Nephron (organoid): ENCODE measurements around the gene EXOC6.
A peak's percentile ranks its signal among the peaks of the same experiment; 100 is the strongest.

Experiments used
- H3K27ac Mint-ChIP-seq, 3 experiments: 2 replicates each; pipeline ENCODE4 v1.8.0; 2020; ENCODE audit warnings: mixed read lengths in 3 of 3, mild to moderate bottlenecking in 2 of 3, moderate library complexity in 1 of 3
- H3K27me3 Mint-ChIP-seq: 2 replicates; pipeline ENCODE4 v1.8.0; 2021; ENCODE audit warnings: low read depth, mild to moderate bottlenecking, moderate library complexity, mixed read lengths
- H3K36me3 Mint-ChIP-seq: 2 replicates; pipeline ENCODE4 v1.8.0; 2020; ENCODE audit warnings: low read depth, mixed read lengths
- H3K4me1 Mint-ChIP-seq: 2 replicates; pipeline ENCODE4 v1.8.0; 2020; ENCODE audit warnings: mixed read lengths
- H3K4me3 Mint-ChIP-seq, 3 experiments: 2 replicates each; pipeline ENCODE4 v1.8.0; 2020; ENCODE audit warnings: mild to moderate bottlenecking in 3 of 3, mixed read lengths in 3 of 3, moderate library complexity in 2 of 3
- H3K9me3 Mint-ChIP-seq: 2 replicates; pipeline ENCODE4 v1.8.0; 2020; ENCODE audit warnings: mixed read lengths
- CTCF ChIP-seq, 3 experiments: fragments of 200-600 bp; sonication (generic); IDR thresholded peaks; one replicate each; pipeline ENCODE4 v1.5.0; 2021; ENCODE audit warnings: antibody characterized with exemption in 3 of 3; ENCODE audit not compliant: unreplicated experiment in 3 of 3

EXOC6 gene

GRCh38 chr10:92961638-92962037, 113.3 kb downstream of the EXOC6 start:
- Mint-ChIP-seq H3K4me1 (no peaks in the 10 kb centered on the region), H3K9me3 (no peaks in the 10 kb centered on the region)
- TF ChIP-seq CTCF (IDR thresholded peaks at IDR 0.05; ENCODE audit: unreplicated experiment in 3 of 3), result no peak

GRCh38 chr10:92965314-92965713, 117.0 kb downstream of the EXOC6 start:
- TF ChIP-seq CTCF (IDR thresholded peaks at IDR 0.05; ENCODE audit: unreplicated experiment in 3 of 3), result peak; percentile 71 to 84 (median 74)
- no peaks in the 10 kb centered on the region for H3K27me3 Mint-ChIP-seq
- no peak overlapping the region for H3K4me3 Mint-ChIP-seq
- H3K4me1 Mint-ChIP-seq, result no peaks in the 10 kb centered on the region
- H3K27ac Mint-ChIP-seq, result no peak overlapping the region
- peaks cover 4% of the 10 kb centered on the region for H3K36me3 Mint-ChIP-seq
- no peaks in the 10 kb centered on the region for H3K9me3 Mint-ChIP-seq

More at GRCh38 chr10:92961638-92962037, 113.3 kb downstream of the EXOC6 start:
- Mint-ChIP-seq H3K27ac (no peak overlapping the region), H3K36me3 (peaks cover 3% of the 10 kb centered on the region), H3K4me3 (no peak overlapping the region), H3K27me3 (peaks cover 3% of the 10 kb centered on the region)

GRCh38 chr10:92967641-92968040, 119.3 kb downstream of the EXOC6 start:
- H3K27me3 Mint-ChIP-seq, result no peaks in the 10 kb centered on the region
- no peak overlapping the region for H3K27ac Mint-ChIP-seq
- TF ChIP-seq CTCF (IDR thresholded peaks at IDR 0.05; ENCODE audit: unreplicated experiment in 3 of 3), result no peak
- no peaks in the 10 kb centered on the region for H3K4me1 Mint-ChIP-seq
- peaks cover 6% of the 10 kb centered on the region for H3K9me3 Mint-ChIP-seq
- H3K36me3 Mint-ChIP-seq, result peaks cover 21% of the 10 kb centered on the region
- no peak overlapping the region for H3K4me3 Mint-ChIP-seq

- no peak for TF ChIP-seq CTCF (IDR thresholded peaks at IDR 0.05; ENCODE audit: unreplicated experiment in 3 of 3)
- no peak overlapping the region for H3K27ac Mint-ChIP-seq
- peaks cover 35% of the 10 kb centered on the region for H3K36me3 Mint-ChIP-seq
- H3K9me3 Mint-ChIP-seq, result peaks cover 11% of the 10 kb centered on the region
- no peak overlapping the region for H3K4me3 Mint-ChIP-seq
- no peaks in the 10 kb centered on the region for H3K27me3 Mint-ChIP-seq
- peaks cover 4% of the 10 kb centered on the region for H3K4me1 Mint-ChIP-seq
These were observed 120.8 kb downstream of the EXOC6 start for GRCh38 chr10:92969151-92969550.

- no peaks in the 10 kb centered on the region for H3K27me3 Mint-ChIP-seq
- peaks cover 11% of the 10 kb centered on the region for H3K9me3 Mint-ChIP-seq
- peaks cover 43% of the 10 kb centered on the region for H3K36me3 Mint-ChIP-seq
- TF ChIP-seq CTCF (IDR thresholded peaks at IDR 0.05; ENCODE audit: unreplicated experiment in 3 of 3), result no peak
- H3K4me1 Mint-ChIP-seq, result peaks cover 4% of the 10 kb centered on the region
- no peak overlapping the region for H3K27ac Mint-ChIP-seq
- no peak overlapping the region for H3K4me3 Mint-ChIP-seq
These were observed 122.2 kb downstream of the EXOC6 start for GRCh38 chr10:92970301-92971070.
